ENCODE results near the gene COL24A1. TPM values are rescaled to one million over a fixed set of nuclear protein-coding genes. Genes with fewer than 3 reads are reported as not detected.

The COL24A1 gene
- total RNA-seq, 1 experiment from 2014 or later, result 0.07 TPM

- H3K4me2 ChIP-seq (ENCODE audit: low read length), result no peak overlapping the region
- H3K9me2 ChIP-seq (replicated peaks; ENCODE audit: low read length), result no peaks in the 10 kb centered on the region
- no peak overlapping the region for H2AFZ ChIP-seq (ENCODE audit: low read length)
- ChIA-PET POLR2A (ENCODE audit: unreplicated experiment) (no interaction called here), CTCF (interaction anchor here (1.0 kb wide), 1 partner anchor 139 kb away, joined by 3 read pairs; the partner anchor contains the start of gene ZNHIT6)
- no peaks in the 10 kb centered on the region for H3F3A ChIP-seq (ENCODE audit: low read length, unreplicated experiment)
- no peak overlapping the region for H3K9ac ChIP-seq (ENCODE audit: low read length)
- H4K20me1 ChIP-seq (ENCODE audit: low read length), result no peaks in the 10 kb centered on the region
- no peaks in the 10 kb centered on the region for H3K36me3 ChIP-seq (ENCODE audit: low read depth, low read length)
- peaks cover 26% of the 10 kb centered on the region for H3K4me1 ChIP-seq (ENCODE audit: insufficient read depth, low read length)
- H3K79me2 ChIP-seq (ENCODE audit: low read length), result no peaks in the 10 kb centered on the region
- ATAC-seq (no peak), DNase-seq (no peak)
- intact Hi-C loops (cut with micrococcal nuclease), result no loop called here
- H3K27ac ChIP-seq (ENCODE audit: low read length), result no peak overlapping the region
- BruUV-seq (replicated peaks), result no TSS peak
- H3K4me3 ChIP-seq (ENCODE audit: low read length), result no peak overlapping the region
- no peaks in the 10 kb centered on the region for H3K27me3 ChIP-seq (ENCODE audit: low read length)
- TF ChIP-seq EZH2 (IDR thresholded peaks at IDR 0.05; ENCODE audit: low read length, unreplicated experiment), result no peak
- TF ChIP-seq CTCF (conservative IDR thresholded peaks at IDR 0.05; ENCODE audit: low read depth, low read length), result no peak
- no peak for TF ChIP-seq EZH2phosphoT487 (IDR thresholded peaks at IDR 0.05; ENCODE audit: borderline replicate concordance, low read length)
- H3K9me3 ChIP-seq (ENCODE audit: low read length), result no peaks in the 10 kb centered on the region
These were observed 309.2 kb downstream of the COL24A1 start for GRCh38 chr1:85847356-85847755.

- BruUV-seq (replicated peaks), result no TSS peak
- TF ChIP-seq EZH2 (IDR thresholded peaks at IDR 0.05; ENCODE audit: low read length, unreplicated experiment) (no peak), EZH2phosphoT487 (IDR thresholded peaks at IDR 0.05; ENCODE audit: borderline replicate concordance, low read length) (no peak), CTCF (conservative IDR thresholded peaks at IDR 0.05; ENCODE audit: low read depth, low read length) (no peak)
- ATAC-seq (no peak), DNase-seq (no peak)
- Histone ChIP-seq H3K9me3 (ENCODE audit: low read length) (no peaks in the 10 kb centered on the region), H3K4me1 (ENCODE audit: insufficient read depth, low read length) (peaks cover 26% of the 10 kb centered on the region), H3K79me2 (ENCODE audit: low read length) (no peaks in the 10 kb centered on the region), H3K4me2 (ENCODE audit: low read length) (no peak overlapping the region), H3F3A (ENCODE audit: low read length, unreplicated experiment) (no peaks in the 10 kb centered on the region), H3K27ac (ENCODE audit: low read length) (no peak overlapping the region), H3K4me3 (ENCODE audit: low read length) (no peak overlapping the region), H3K9me2 (replicated peaks; ENCODE audit: low read length) (no peaks in the 10 kb centered on the region), H2AFZ (ENCODE audit: low read length) (no peak overlapping the region), H3K36me3 (ENCODE audit: low read depth, low read length) (no peaks in the 10 kb centered on the region), H3K27me3 (ENCODE audit: low read length) (no peaks in the 10 kb centered on the region), H4K20me1 (ENCODE audit: low read length) (no peaks in the 10 kb centered on the region), H3K9ac (ENCODE audit: low read length) (no peak overlapping the region)
- POLR2A ChIA-PET (ENCODE audit: unreplicated experiment), result no interaction called here
- CTCF ChIA-PET, result no interaction called here
- intact Hi-C loops (cut with micrococcal nuclease), result no loop called here
These were observed 309.9 kb downstream of the COL24A1 start for GRCh38 chr1:85846706-85847105.

GRCh38 chr1:85839459-85839858, 317.1 kb downstream of the COL24A1 start:
- H3K36me3 ChIP-seq (ENCODE audit: low read depth, low read length), result no peaks in the 10 kb centered on the region
- TF ChIP-seq EZH2 (IDR thresholded peaks at IDR 0.05; ENCODE audit: low read length, unreplicated experiment) (no peak), CTCF (conservative IDR thresholded peaks at IDR 0.05; ENCODE audit: low read depth, low read length) (no peak), EZH2phosphoT487 (IDR thresholded peaks at IDR 0.05; ENCODE audit: borderline replicate concordance, low read length) (no peak)
- no peak overlapping the region for H3K4me3 ChIP-seq (ENCODE audit: low read length)
- H3K9me2 ChIP-seq (replicated peaks; ENCODE audit: low read length), result no peaks in the 10 kb centered on the region
- no peaks in the 10 kb centered on the region for H3F3A ChIP-seq (ENCODE audit: low read length, unreplicated experiment)
- H2AFZ ChIP-seq (ENCODE audit: low read length), result no peak overlapping the region
- ATAC-seq, result no peak
- DNase-seq, result no peak
- no TSS peak for BruUV-seq (replicated peaks)
- H3K79me2 ChIP-seq (ENCODE audit: low read length), result no peaks in the 10 kb centered on the region
- no peak overlapping the region for H3K27ac ChIP-seq (ENCODE audit: low read length)
- H4K20me1 ChIP-seq (ENCODE audit: low read length), result no peaks in the 10 kb centered on the region
- ChIA-PET CTCF (no interaction called here), POLR2A (ENCODE audit: unreplicated experiment) (no interaction called here)
- no peaks in the 10 kb centered on the region for H3K9me3 ChIP-seq (ENCODE audit: low read length)
- H3K4me2 ChIP-seq (ENCODE audit: low read length), result no peak overlapping the region
- no peak overlapping the region for H3K9ac ChIP-seq (ENCODE audit: low read length)
- intact Hi-C loops (cut with micrococcal nuclease), result no loop called here
- H3K4me1 ChIP-seq (ENCODE audit: insufficient read depth, low read length), result no peaks in the 10 kb centered on the region
- H3K27me3 ChIP-seq (ENCODE audit: low read length), result no peaks in the 10 kb centered on the region
